ENCODE data around the gene MAPK8IP3. TPM values are rescaled to one million over a fixed set of nuclear protein-coding genes. Genes with fewer than 3 reads are reported as not detected.

MAPK8IP3 gene
- total and polyA plus RNA-seq, 2 donors (not counting 1 experiment from before 2014, with no cell fraction given) = 249 to 340 TPM

- peaks cover 3 to 76% of the 10 kb centered on the region in 2 experiments for H3K36me3 ChIP-seq (replicated peaks in 1 of 2; ENCODE audit: control extremely low read depth in 1 of 2, control insufficient read depth in 1 of 2, extremely low read depth in 1 of 2, insufficient read depth in 2 of 2, low read length in 1 of 2)
- no peak overlapping the region for H3K27ac Mint-ChIP-seq
- no peak for DNase-seq
- no peak for TF ChIP-seq CTCF (IDR thresholded peaks at IDR 0.05)
- no peak for TF ChIP-seq EZH2 (IDR thresholded peaks at IDR 0.05; ENCODE audit: borderline replicate concordance, insufficient read depth, low read depth, low read length, poor library complexity, severe bottlenecking)
- no peak overlapping the region for H3K9ac ChIP-seq (ENCODE audit: low read length)
- no peak overlapping the region for H3K4me2 ChIP-seq (replicated peaks; ENCODE audit: low read depth, low read length, poor library complexity, severe bottlenecking)
- WGBS (ENCODE audit: insufficient coverage) = 94% methylated on average over 21 of the region's 21 CpGs
- no peaks in the 10 kb centered on the region for H3K9me3 ChIP-seq (ENCODE audit: control extremely low read depth in 1 of 3, control insufficient read depth in 2 of 3, insufficient read depth in 1 of 3, low read length in 2 of 3)
- H3K27me3 Mint-ChIP-seq = no peaks in the 10 kb centered on the region
- H3K9me3 Mint-ChIP-seq (ENCODE audit: insufficient read depth) = no peaks in the 10 kb centered on the region
- intact Hi-C loops (cut with micrococcal nuclease) = no loop called here
- no peak overlapping the region for H3K27ac ChIP-seq (ENCODE audit: low read length in 2 of 2)
- ATAC-seq (ENCODE audit: low read depth) = no peak
- H3K79me2 ChIP-seq (ENCODE audit: control insufficient read depth, insufficient read depth, low read length) = peaks cover 33% of the 10 kb centered on the region
- CTCF ChIA-PET = interaction anchor here (1.3 kb wide), 1 partner anchor 14 kb away, joined by 4 read pairs; the partner anchor contains the start of gene MAPK8IP3
- H3K27me3 ChIP-seq (replicated peaks in 1 of 4; ENCODE audit: control extremely low read depth in 1 of 4, control insufficient read depth in 3 of 4, insufficient read depth in 4 of 4, low read length in 3 of 4) = no peaks in the 10 kb centered on the region
- H2AFZ ChIP-seq (ENCODE audit: insufficient read depth, low read depth, low read length, poor library complexity, severe bottlenecking) = no peak overlapping the region
- H4K20me1 ChIP-seq (ENCODE audit: control insufficient read depth, insufficient read depth, low read length, poor library complexity, severe bottlenecking) = peaks cover 45% of the 10 kb centered on the region
- no peak overlapping the region for H3K4me3 ChIP-seq (ENCODE audit: control extremely low read depth in 1 of 5, extremely low read depth in 1 of 5, insufficient read depth in 1 of 5, low read depth in 2 of 5, low read length in 4 of 5)
- peaks cover 2% of the 10 kb centered on the region for H3K4me1 Mint-ChIP-seq
- H3K4me1 ChIP-seq (ENCODE audit: control insufficient read depth in 2 of 2, insufficient read depth in 2 of 2, low read length in 2 of 2) = no peaks in the 10 kb centered on the region
- POLR2A ChIA-PET = no interaction called here
- H3K4me3 Mint-ChIP-seq = no peak overlapping the region
Measured at GRCh38 chr16:1691956-1692355, 14.0 kb upstream of the MAPK8IP3 start.

- Histone ChIP-seq H3K27ac (ENCODE audit: low read length in 2 of 2) (no peak overlapping the region), H3K9ac (ENCODE audit: low read length) (no peak overlapping the region), H4K20me1 (ENCODE audit: control insufficient read depth, insufficient read depth, low read length, poor library complexity, severe bottlenecking) (peaks cover 13% of the 10 kb centered on the region), H3K9me3 (ENCODE audit: control extremely low read depth in 1 of 3, control insufficient read depth in 2 of 3, insufficient read depth in 1 of 3, low read length in 2 of 3) (no peaks in the 10 kb centered on the region), H3K4me3 (ENCODE audit: control extremely low read depth in 1 of 5, extremely low read depth in 1 of 5, insufficient read depth in 1 of 5, low read depth in 2 of 5, low read length in 4 of 5) (no peak overlapping the region), H3K4me1 (ENCODE audit: control insufficient read depth in 2 of 2, insufficient read depth in 2 of 2, low read length in 2 of 2) (no peaks in the 10 kb centered on the region), H3K4me2 (replicated peaks; ENCODE audit: low read depth, low read length, poor library complexity, severe bottlenecking) (no peak overlapping the region), H2AFZ (ENCODE audit: insufficient read depth, low read depth, low read length, poor library complexity, severe bottlenecking) (no peak overlapping the region), H3K79me2 (ENCODE audit: control insufficient read depth, insufficient read depth, low read length) (peaks cover 6% of the 10 kb centered on the region), H3K36me3 (replicated peaks in 1 of 2; ENCODE audit: control extremely low read depth in 1 of 2, control insufficient read depth in 1 of 2, extremely low read depth in 1 of 2, insufficient read depth in 2 of 2, low read length in 1 of 2) (peaks cover 11 to 75% of the 10 kb centered on the region in 2 experiments), H3K27me3 (replicated peaks in 1 of 4; ENCODE audit: control extremely low read depth in 1 of 4, control insufficient read depth in 3 of 4, insufficient read depth in 4 of 4, low read length in 3 of 4) (no peaks in the 10 kb centered on the region)
- no peak overlapping the region for H3K27ac Mint-ChIP-seq
- H3K27me3 Mint-ChIP-seq = no peaks in the 10 kb centered on the region
- H3K4me3 Mint-ChIP-seq = no peak overlapping the region
- intact Hi-C loops (cut with micrococcal nuclease) = no loop called here
- CTCF ChIA-PET = no interaction called here
- POLR2A ChIA-PET = no interaction called here
- no peaks in the 10 kb centered on the region for H3K4me1 Mint-ChIP-seq
- DNase-seq (no peak), ATAC-seq (ENCODE audit: low read depth) (no peak)
- H3K9me3 Mint-ChIP-seq (ENCODE audit: insufficient read depth) = no peaks in the 10 kb centered on the region
- no peak for TF ChIP-seq EZH2 (IDR thresholded peaks at IDR 0.05; ENCODE audit: borderline replicate concordance, insufficient read depth, low read depth, low read length, poor library complexity, severe bottlenecking)
- no peak for TF ChIP-seq CTCF (IDR thresholded peaks at IDR 0.05)
- 100% methylated on average over 2 of the region's 5 CpGs for WGBS (ENCODE audit: insufficient coverage)
Measured at GRCh38 chr16:1696863-1697262, 9.1 kb upstream of the MAPK8IP3 start.
